HEK293 (cell line): ENCODE measurements around the gene CADM4.
A peak's percentile ranks its signal among the peaks of the same experiment; 100 is the strongest.

Experiments used
- CTCF ChIA-PET: fragments of 350-600 bp; formaldehyde crosslinking; extraction: SDS; loops from one replicate; lab custom pipeline; 2021; ENCODE audit warnings: antibody characterized with exemption; lab: Yijun Ruan, JAX
- POLR2A ChIA-PET: fragments of 300-600 bp; formaldehyde crosslinking; extraction: SDS; loops from one replicate; lab custom pipeline; 2020; ENCODE audit warnings: antibody characterized with exemption, inconsistent platforms; lab: Yijun Ruan, JAX
- H3K27ac ChIP-seq: fragments of 200-500 bp; sonication (Bioruptor generic); 2 replicates; pipeline ENCODE4 v1.5.1; 2014; ENCODE audit warnings: low read depth, low read length, control low read depth, inconsistent platforms; ENCODE audit errors: extremely low read depth
- H3K36me3 ChIP-seq, 2 experiments: fragments of 200-500 bp in 1 of 2; sonication (Bioruptor generic) in 1 of 2; 1 replicate in 1 of 2; 2 replicates in 1 of 2; pipeline ENCODE4 v1.5.1; 2014 to 2017; ENCODE audit warnings: inconsistent platforms in 2 of 2, low read length in 2 of 2; ENCODE audit not compliant: control insufficient read depth in 2 of 2, insufficient read depth in 1 of 2
- H3K4me1 ChIP-seq: fragments of 200-500 bp; sonication (Bioruptor generic); 2 replicates; pipeline ENCODE4 v1.5.1; 2014; ENCODE audit warnings: mild to moderate bottlenecking, low read length, inconsistent platforms; ENCODE audit not compliant: control insufficient read depth, insufficient read depth
- H3K4me3 ChIP-seq: 2 replicates; pipeline ENCODE4 v1.5.1; 2011; ENCODE audit warnings: low read depth, mild to moderate bottlenecking, control low read depth, low read length, moderate library complexity
- H3K9me3 ChIP-seq: fragments of 200-500 bp; sonication (Bioruptor generic); 2 replicates; pipeline ENCODE4 v1.5.1; 2014; ENCODE audit warnings: low read depth, low read length, inconsistent platforms; ENCODE audit not compliant: control insufficient read depth, insufficient read depth
- EGR2 ChIP-seq: fragments of 450-650 bp; formaldehyde crosslinking; IDR thresholded peaks from 2 replicates; pipeline ENCODE4 v1.5.1; 2016; ENCODE audit warnings: low read depth, missing biosample characterization, missing genetic modification characterization
- ELK4 ChIP-seq: IDR thresholded peaks from 2 replicates; pipeline ENCODE4 v1.6.1; 2011; ENCODE audit warnings: mild to moderate bottlenecking, low read depth, low read length, borderline replicate concordance
- KLF16 ChIP-seq: fragments of 450-650 bp; formaldehyde crosslinking; IDR thresholded peaks from 2 replicates; pipeline ENCODE4 v1.5.1; 2017; ENCODE audit warnings: missing biosample characterization, missing genetic modification characterization
- OSR2 ChIP-seq: fragments of 450-650 bp; formaldehyde crosslinking; IDR thresholded peaks from 2 replicates; pipeline ENCODE4 v1.5.1; 2016; ENCODE audit warnings: missing biosample characterization, missing genetic modification characterization
- PRDM10 ChIP-seq: fragments of 450-650 bp; formaldehyde crosslinking; IDR thresholded peaks from 2 replicates; pipeline ENCODE4 v1.5.1; 2016; ENCODE audit warnings: missing biosample characterization, missing genetic modification characterization
- PRDM6 ChIP-seq: fragments of 450-650 bp; formaldehyde crosslinking; IDR thresholded peaks from 2 replicates; pipeline ENCODE4 v1.5.1; 2017; ENCODE audit warnings: missing biosample characterization, missing genetic modification characterization
- RBAK ChIP-seq: fragments of 450-650 bp; formaldehyde crosslinking; IDR thresholded peaks from 2 replicates; pipeline ENCODE4 v1.5.1; 2016; ENCODE audit warnings: missing biosample characterization, missing genetic modification characterization
- REPIN1 ChIP-seq: fragments of 450-650 bp; formaldehyde crosslinking; IDR thresholded peaks from 2 replicates; pipeline ENCODE4 v1.5.1; 2017; ENCODE audit warnings: missing biosample characterization, missing genetic modification characterization, low read depth
- WT1 ChIP-seq: fragments of 450-650 bp; formaldehyde crosslinking; IDR thresholded peaks from 2 replicates; pipeline ENCODE4 v1.5.1; 2016; ENCODE audit warnings: missing biosample characterization, missing genetic modification characterization
- ZBTB10 ChIP-seq: fragments of 450-650 bp; formaldehyde crosslinking; IDR thresholded peaks from 2 replicates; pipeline ENCODE4 v1.5.1; 2016; ENCODE audit warnings: missing biosample characterization, missing genetic modification characterization
- ZBTB20 ChIP-seq: fragments of 450-650 bp; formaldehyde crosslinking; IDR thresholded peaks from 2 replicates; pipeline ENCODE4 v1.5.1; 2016; ENCODE audit warnings: missing biosample characterization, missing genetic modification characterization
- ZBTB21 ChIP-seq: fragments of 450-650 bp; formaldehyde crosslinking; IDR thresholded peaks from 2 replicates; pipeline ENCODE4 v1.5.1; 2017; ENCODE audit warnings: missing biosample characterization, missing genetic modification characterization
- ZBTB48 ChIP-seq: fragments of 450-650 bp; formaldehyde crosslinking; IDR thresholded peaks from 2 replicates; pipeline ENCODE4 v1.5.1; 2016; ENCODE audit warnings: missing biosample characterization, missing genetic modification characterization
- ZBTB8A ChIP-seq: fragments of 450-650 bp; formaldehyde crosslinking; IDR thresholded peaks from 2 replicates; pipeline ENCODE4 v1.5.1; 2016; ENCODE audit warnings: missing biosample characterization, missing genetic modification characterization
- ZNF10 ChIP-seq: fragments of 450-650 bp; formaldehyde crosslinking; IDR thresholded peaks from 2 replicates; pipeline ENCODE4 v1.5.1; 2017; ENCODE audit warnings: missing biosample characterization, missing genetic modification characterization
- ZNF112 ChIP-seq: fragments of 450-650 bp; formaldehyde crosslinking; IDR thresholded peaks from 2 replicates; pipeline ENCODE4 v1.5.0; 2017; ENCODE audit warnings: missing biosample characterization, missing genetic modification characterization
- ZNF2 ChIP-seq: fragments of 450-650 bp; formaldehyde crosslinking; IDR thresholded peaks from 2 replicates; pipeline ENCODE4 v1.5.1; 2016; ENCODE audit warnings: missing biosample characterization, missing genetic modification characterization
- ZNF223 ChIP-seq: fragments of 450-650 bp; formaldehyde crosslinking; IDR thresholded peaks from 2 replicates; pipeline ENCODE4 v1.5.1; 2016; ENCODE audit warnings: missing biosample characterization, missing genetic modification characterization
- ZNF280D ChIP-seq: fragments of 450-650 bp; formaldehyde crosslinking; IDR thresholded peaks from 2 replicates; pipeline ENCODE4 v1.5.1; 2016; ENCODE audit warnings: missing biosample characterization, missing genetic modification characterization
- ZNF366 ChIP-seq: fragments of 450-650 bp; formaldehyde crosslinking; conservative IDR thresholded peaks from 2 replicates; pipeline ENCODE4 v1.5.1; 2016; ENCODE audit warnings: missing biosample characterization, missing genetic modification characterization
- ZNF391 ChIP-seq: fragments of 450-650 bp; formaldehyde crosslinking; IDR thresholded peaks from 2 replicates; pipeline ENCODE4 v1.5.1; 2016; ENCODE audit warnings: low read depth, missing biosample characterization, missing genetic modification characterization, borderline replicate concordance
- ZNF660 ChIP-seq: fragments of 450-650 bp; IDR thresholded peaks from 2 replicates; pipeline ENCODE4 v1.5.1; 2018; ENCODE audit warnings: missing biosample characterization, mild to moderate bottlenecking, missing genetic modification characterization
- ZNF664 ChIP-seq: fragments of 450-650 bp; formaldehyde crosslinking; IDR thresholded peaks from 2 replicates; pipeline ENCODE4 v1.5.1; 2016; ENCODE audit warnings: missing biosample characterization, missing genetic modification characterization
- ZNF747 ChIP-seq: fragments of 450-650 bp; formaldehyde crosslinking; IDR thresholded peaks from 2 replicates; pipeline ENCODE4 v1.5.1; 2016; ENCODE audit warnings: missing biosample characterization, missing genetic modification characterization

Gene CADM4

GRCh38 chr19:43575955-43576878 is 63.4 kb downstream of the CADM4 start:
- TF ChIP-seq OSR2 (peak; percentile 67), PRDM10 (tag by site-specific recombination) (0 out of 2 replicates have a peak, but pooled peaks have one; percentile 4), ZNF280D (tag by site-specific recombination) (peak; percentile 87), EGR2 (tag by site-specific recombination) (no peak; the same call in 1 of the 2 replicates), REPIN1 (tag by site-specific recombination) (peak; percentile 98), ZNF366 (tag by site-specific recombination) (no peak), ZNF2 (tag by site-specific recombination) (peak; percentile 87; the same call in 1 of the 2 replicates), ZNF664 (tag by site-specific recombination) (peak; percentile 15; the same call in 1 of the 2 replicates), ZNF112 (tag by site-specific recombination) (no peak), ZNF391 (tag by site-specific recombination) (peak; percentile 11; the same call in 1 of the 2 replicates), ZNF660 (peak; percentile 49; the same call in 1 of the 2 replicates), ZBTB20 (peak; percentile 26; the same call in 1 of the 2 replicates), ZNF223 (tag by site-specific recombination) (0 out of 2 replicates have a peak, but pooled peaks have one; percentile 8), ZNF10 (tag by site-specific recombination) (no peak), PRDM6 (tag by site-specific recombination) (no peak), ZBTB48 (tag by site-specific recombination) (0 out of 2 replicates have a peak, but pooled peaks have one; percentile 25), WT1 (tag by site-specific recombination) (0 out of 2 replicates have a peak, but pooled peaks have one; percentile 32), ZBTB8A (tag by site-specific recombination) (no peak), ELK4 (no peak), ZBTB21 (tag by site-specific recombination) (peak; percentile 51; the same call in 1 of the 2 replicates), KLF16 (tag by site-specific recombination) (0 out of 2 replicates have a peak, but pooled peaks have one; percentile 12), RBAK (tag by site-specific recombination) (no peak), ZBTB10 (tag by site-specific recombination) (0 out of 2 replicates have a peak, but pooled peaks have one; percentile 28), ZNF747 (tag by site-specific recombination) (no peak)
- TF ChIP-seq, all 188 proteins: peak for 15
- H3K36me3 ChIP-seq, result peaks cover 14 to 27% of the 10 kb centered on the region in 2 experiments
- CTCF ChIA-PET, result interaction anchor here (1.0 kb wide), 1 partner anchor 129 kb away, joined by 3 read pairs; no protein-coding TSS in a partner anchor
- peak overlapping the region; percentile 16 for H3K4me3 ChIP-seq
- H3K27ac ChIP-seq, result peak overlapping the region; percentile 54; the same call in 1 of the 2 replicates
- peaks cover 33% of the 10 kb centered on the region for H3K4me1 ChIP-seq
- no peaks in the 10 kb centered on the region for H3K9me3 ChIP-seq
- POLR2A ChIA-PET, result interaction anchor here (1.6 to 2.9 kb wide), 2 partner anchors 13 to 20 kb away, joined by 4 to 23 read pairs; partner anchors contain the start of genes IRGQ and ZNF576
